ENCODE results near the gene TRAK2.

GRCh38 chr2:201458381-201458780 is 7.1 kb upstream of the TRAK2 start:
- TF ChIP-seq JUND (CRISPR knock-in tag; IDR thresholded peaks at IDR 0.05) (no peak), RFX5 (IDR thresholded peaks at IDR 0.05; ENCODE audit: low read depth, low read length) (no peak)

Data from HepG2 (cell line).